OCI-LY3 (cell line): ENCODE data around the gene RNF144A.

Experiments used
- EZH2phosphoT487 ChIP-seq: fragments of 200-600 bp; shearing (Covaris generic); IDR thresholded peaks from 2 replicates; pipeline ENCODE4 v1.6.1; 2018; ENCODE audit warnings: antibody characterized with exemption, mixed run types, low read depth
- TF ChIP-seq, protein P1 (sequence below): fragments of 200-600, 300-600 bp; sonication (generic); IDR thresholded peaks from 2 replicates; pipeline ENCODE4 v1.5.1; 2014; ENCODE audit warnings: antibody characterized with exemption, low read length, low read depth

DNA sequence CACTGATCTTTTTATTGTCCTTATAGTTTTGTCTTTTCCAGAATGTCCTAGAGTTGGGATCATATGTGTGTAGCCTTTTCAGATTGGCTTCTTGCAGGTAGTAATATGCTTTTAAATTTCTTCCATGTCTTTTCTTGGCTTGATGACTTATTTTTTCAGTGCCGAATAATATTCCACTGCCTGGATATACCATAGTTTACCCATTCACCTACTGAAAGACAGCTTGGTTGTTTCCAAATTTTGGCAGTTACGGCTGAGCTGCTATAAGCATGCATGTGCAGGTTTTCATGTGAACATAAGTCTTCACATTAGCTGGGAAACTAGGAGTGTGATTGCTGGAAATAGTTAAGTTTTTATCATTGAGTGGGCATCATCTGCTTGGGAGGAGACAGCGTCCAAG lies 73.7 kb downstream of the RNF144A start:
- TF ChIP-seq, protein P1, sequence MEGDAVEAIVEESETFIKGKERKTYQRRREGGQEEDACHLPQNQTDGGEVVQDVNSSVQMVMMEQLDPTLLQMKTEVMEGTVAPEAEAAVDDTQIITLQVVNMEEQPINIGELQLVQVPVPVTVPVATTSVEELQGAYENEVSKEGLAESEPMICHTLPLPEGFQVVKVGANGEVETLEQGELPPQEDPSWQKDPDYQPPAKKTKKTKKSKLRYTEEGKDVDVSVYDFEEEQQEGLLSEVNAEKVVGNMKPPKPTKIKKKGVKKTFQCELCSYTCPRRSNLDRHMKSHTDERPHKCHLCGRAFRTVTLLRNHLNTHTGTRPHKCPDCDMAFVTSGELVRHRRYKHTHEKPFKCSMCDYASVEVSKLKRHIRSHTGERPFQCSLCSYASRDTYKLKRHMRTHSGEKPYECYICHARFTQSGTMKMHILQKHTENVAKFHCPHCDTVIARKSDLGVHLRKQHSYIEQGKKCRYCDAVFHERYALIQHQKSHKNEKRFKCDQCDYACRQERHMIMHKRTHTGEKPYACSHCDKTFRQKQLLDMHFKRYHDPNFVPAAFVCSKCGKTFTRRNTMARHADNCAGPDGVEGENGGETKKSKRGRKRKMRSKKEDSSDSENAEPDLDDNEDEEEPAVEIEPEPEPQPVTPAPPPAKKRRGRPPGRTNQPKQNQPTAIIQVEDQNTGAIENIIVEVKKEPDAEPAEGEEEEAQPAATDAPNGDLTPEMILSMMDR: no peak
- TF ChIP-seq EZH2phosphoT487: no peak
